ENCODE measurements around the gene ORAI1.

DNA sequence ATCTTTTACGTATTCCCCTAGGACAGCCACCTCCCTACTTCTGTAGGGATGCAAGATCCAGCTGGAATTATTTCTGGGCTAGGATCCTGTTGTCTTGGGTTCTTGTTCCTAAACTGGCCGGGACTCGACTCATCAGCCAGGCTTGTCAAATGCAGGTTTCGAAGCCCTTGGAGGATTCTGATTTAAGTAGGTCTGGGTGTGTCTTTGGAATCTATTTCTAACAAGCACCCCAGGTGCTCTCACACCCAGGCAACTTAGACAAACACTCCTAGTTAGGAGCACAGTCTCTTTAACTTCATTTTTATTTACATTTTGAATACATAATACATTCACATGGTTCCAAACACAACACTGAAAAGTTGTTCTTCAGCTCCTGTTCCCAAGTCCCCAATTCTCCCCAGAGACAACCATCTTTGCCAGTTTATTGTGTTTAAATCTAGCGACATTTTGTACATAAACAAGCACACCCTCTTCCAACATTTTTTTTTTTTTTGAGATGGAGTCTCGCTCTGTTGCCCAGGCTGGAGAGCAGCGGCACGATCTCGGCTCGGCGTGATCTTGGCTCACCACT, 22.2 kb downstream of the ORAI1 start:
- TF ChIP-seq, protein P1, sequence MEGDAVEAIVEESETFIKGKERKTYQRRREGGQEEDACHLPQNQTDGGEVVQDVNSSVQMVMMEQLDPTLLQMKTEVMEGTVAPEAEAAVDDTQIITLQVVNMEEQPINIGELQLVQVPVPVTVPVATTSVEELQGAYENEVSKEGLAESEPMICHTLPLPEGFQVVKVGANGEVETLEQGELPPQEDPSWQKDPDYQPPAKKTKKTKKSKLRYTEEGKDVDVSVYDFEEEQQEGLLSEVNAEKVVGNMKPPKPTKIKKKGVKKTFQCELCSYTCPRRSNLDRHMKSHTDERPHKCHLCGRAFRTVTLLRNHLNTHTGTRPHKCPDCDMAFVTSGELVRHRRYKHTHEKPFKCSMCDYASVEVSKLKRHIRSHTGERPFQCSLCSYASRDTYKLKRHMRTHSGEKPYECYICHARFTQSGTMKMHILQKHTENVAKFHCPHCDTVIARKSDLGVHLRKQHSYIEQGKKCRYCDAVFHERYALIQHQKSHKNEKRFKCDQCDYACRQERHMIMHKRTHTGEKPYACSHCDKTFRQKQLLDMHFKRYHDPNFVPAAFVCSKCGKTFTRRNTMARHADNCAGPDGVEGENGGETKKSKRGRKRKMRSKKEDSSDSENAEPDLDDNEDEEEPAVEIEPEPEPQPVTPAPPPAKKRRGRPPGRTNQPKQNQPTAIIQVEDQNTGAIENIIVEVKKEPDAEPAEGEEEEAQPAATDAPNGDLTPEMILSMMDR (IDR thresholded peaks at IDR 0.05) = no peak
- TF ChIP-seq POLR2A (IDR thresholded peaks at IDR 0.05) (no peak), POLR2AphosphoS5 (IDR thresholded peaks at IDR 0.05) (no peak), EP300 (IDR thresholded peaks at IDR 0.05) (no peak)
